ENCODE results near the gene SLC25A36.
"Not testable (repeated sequence)": the region's sequence is repeated elsewhere in the genome, so short reads cannot be mapped to it uniquely, and the experiment has no call there.

The SLC25A36 gene

GRCh38 chr3:140995881-140996280 is 54.2 kb downstream of the SLC25A36 start:
- no peak for DNase-seq (ENCODE audit: low read depth)

GRCh38 chr3:141000027-141000663 is 58.5 kb downstream of the SLC25A36 start:
- DNase-seq (ENCODE audit: low read depth), result no peak

- no peak for DNase-seq (ENCODE audit: low read depth)
Observed at GRCh38 chr3:141000686-141001085, 59.0 kb downstream of the SLC25A36 start.

GRCh38 chr3:141006344-141006743 is 64.7 kb downstream of the SLC25A36 start:
- no peak for DNase-seq (ENCODE audit: low read depth)

GRCh38 chr3:141009496-141009895 is 67.9 kb downstream of the SLC25A36 start:
- no peak for DNase-seq (ENCODE audit: low read depth)

GRCh38 chr3:141011232-141011996 is 69.8 kb downstream of the SLC25A36 start:
- no peak for DNase-seq (ENCODE audit: low read depth)

- DNase-seq (ENCODE audit: low read depth), result no peak
Observed at GRCh38 chr3:141011997-141012262, 70.3 kb downstream of the SLC25A36 start.

GRCh38 chr3:141012571-141012970 is 70.9 kb downstream of the SLC25A36 start:
- DNase-seq (ENCODE audit: low read depth), result no peak

GRCh38 chr3:141015481-141015880 is 73.8 kb downstream of the SLC25A36 start:
- no peak for DNase-seq (ENCODE audit: low read depth)

- DNase-seq (ENCODE audit: low read depth), result not testable (repeated sequence)
Observed at GRCh38 chr3:141017366-141018322, 76.0 kb downstream of the SLC25A36 start.

- DNase-seq (ENCODE audit: low read depth), result no peak
Observed at GRCh38 chr3:141019244-141019643, 77.6 kb downstream of the SLC25A36 start.

- DNase-seq (ENCODE audit: low read depth), result no peak
Observed at GRCh38 chr3:141020143-141020830, 78.7 kb downstream of the SLC25A36 start.

- no peak for DNase-seq (ENCODE audit: low read depth)
Observed at GRCh38 chr3:141021261-141021660, 79.6 kb downstream of the SLC25A36 start.

Measured in CMK (cell line).